Smooth muscle cell of the umbilical artery (primary cell): ENCODE measurements around the gene DCP2. TPM values are rescaled to one million over a fixed set of nuclear protein-coding genes. Genes with fewer than 3 reads are reported as not detected.

Experiments used
- total RNA-seq: library from RNA; depleted of rRNA; stranded (reverse); fragments of >200 nt; gene quantifications from 2 replicates; pipeline ENCODE4 v1.2.3, GENCODE V29; 2014

Gene DCP2
- total RNA-seq, result 21.9 and 36.2 TPM in 2 replicates

DNA sequence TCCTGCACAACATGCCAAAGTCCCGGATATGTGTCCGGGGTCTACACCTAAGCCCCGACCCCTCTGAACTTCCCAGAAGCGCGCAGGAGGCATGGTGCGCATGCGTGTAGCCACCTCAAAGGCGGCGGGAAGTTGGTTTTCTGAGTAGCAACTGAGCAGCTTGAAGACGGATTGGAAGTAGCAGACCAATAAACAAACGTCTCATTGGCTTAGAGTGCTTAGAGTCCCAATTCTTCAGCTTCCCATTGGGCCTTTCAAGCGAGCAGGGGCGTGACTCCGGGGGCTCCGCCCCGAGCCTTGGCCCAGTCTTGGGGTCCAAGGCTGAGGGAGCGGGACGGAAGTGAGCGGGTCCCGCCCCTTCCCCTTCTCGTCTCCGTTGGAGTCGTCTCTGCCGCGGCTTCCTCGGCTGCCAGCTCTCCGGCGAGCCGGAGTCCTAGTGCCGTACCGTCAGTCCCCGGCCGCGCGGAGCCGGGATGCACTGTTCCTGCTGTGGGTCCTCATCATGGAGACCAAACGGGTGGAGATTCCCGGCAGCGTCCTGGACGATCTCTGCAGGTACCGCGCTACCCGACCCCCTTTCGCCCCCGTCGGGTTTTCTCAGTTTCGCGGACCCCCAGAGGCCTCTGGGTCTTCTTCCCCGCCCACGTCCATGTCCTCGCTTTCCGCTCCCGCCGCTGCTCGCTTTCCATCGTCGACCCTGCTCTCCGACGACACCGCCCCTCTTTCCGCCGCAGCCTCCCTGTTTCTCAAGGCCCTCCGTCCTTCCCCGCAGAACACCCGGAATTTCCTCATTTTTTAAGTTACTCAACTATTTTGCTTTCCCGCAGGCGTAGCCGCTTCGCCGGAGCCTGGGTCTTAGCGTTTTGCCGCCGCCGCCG, at the start of gene DCP2:
Gene DCP2 (plus strand): TSS at position 367 of the 878 bp plus-strand sequence. CDS start 136 bp downstream, at position 503.

Other genes with a start within 250 kb of the DCP2 start
- gene APC, start 238.9 kb upstream of the DCP2 start, total RNA-seq, result 61.5 and 71.0 TPM in 2 replicates
- gene SRP19, start 115.5 kb upstream of the DCP2 start, total RNA-seq, result 87.3 and 105 TPM in 2 replicates
- 36.5 and 40.2 TPM in 2 replicates for gene REEP5, start 54.6 kb upstream of the DCP2 start, total RNA-seq